ENCODE results near the gene SERPINB1.

SERPINB1 gene

GRCh38 chr6:2819978-2820377, 21.7 kb downstream of the SERPINB1 start:
- Histone ChIP-seq H3K9me3 (ENCODE audit: control insufficient read depth, low read length) (no peaks in the 10 kb centered on the region), H3K27me3 (ENCODE audit: control insufficient read depth, insufficient read depth, low read length) (no peaks in the 10 kb centered on the region), H3K4me1 (ENCODE audit: control insufficient read depth, insufficient read depth, low read length) (peaks cover 32% of the 10 kb centered on the region), H3K4me3 (ENCODE audit: low read length) (no peak overlapping the region), H3K36me3 (ENCODE audit: control insufficient read depth, insufficient read depth, low read length) (no peaks in the 10 kb centered on the region), H3K9ac (ENCODE audit: low read length) (no peak overlapping the region)

DNA sequence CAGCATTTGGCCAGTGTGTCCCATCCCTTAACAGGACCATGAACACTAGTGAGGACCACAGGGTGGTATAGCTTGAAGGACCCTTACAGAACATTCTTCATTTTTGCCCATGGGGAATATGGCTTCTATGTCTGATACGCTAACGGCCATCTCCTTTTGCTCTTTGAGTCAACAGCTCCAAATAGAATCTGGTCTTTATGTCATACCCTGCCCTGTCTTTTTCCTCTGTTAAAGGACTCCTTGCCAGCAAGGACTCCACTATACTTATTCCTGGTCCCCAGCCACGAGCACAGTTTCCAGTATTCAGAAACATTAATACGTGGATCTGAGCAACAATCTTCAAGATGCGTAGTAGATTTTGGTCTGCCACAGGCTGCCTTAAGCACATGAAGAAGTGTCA, 22.5 kb downstream of the SERPINB1 start:
- Histone ChIP-seq H3K4me1 (ENCODE audit: control insufficient read depth, insufficient read depth, low read length) (peaks cover 28% of the 10 kb centered on the region), H3K9me3 (ENCODE audit: control insufficient read depth, low read length) (no peaks in the 10 kb centered on the region), H3K9ac (ENCODE audit: low read length) (no peak overlapping the region), H3K4me3 (ENCODE audit: low read length) (no peak overlapping the region), H3K27me3 (ENCODE audit: control insufficient read depth, insufficient read depth, low read length) (no peaks in the 10 kb centered on the region), H3K36me3 (ENCODE audit: control insufficient read depth, insufficient read depth, low read length) (no peaks in the 10 kb centered on the region)

- H3K4me3 ChIP-seq (ENCODE audit: low read length): no peak overlapping the region
Measured at GRCh38 chr6:2818593-2818992, 23.1 kb downstream of the SERPINB1 start.

GRCh38 chr6:2817903-2818443, 23.7 kb downstream of the SERPINB1 start:
- no peaks in the 10 kb centered on the region for H3K27me3 ChIP-seq (ENCODE audit: control insufficient read depth, insufficient read depth, low read length)
- H3K4me3 ChIP-seq (ENCODE audit: low read length): no peak overlapping the region
- H3K9me3 ChIP-seq (ENCODE audit: control insufficient read depth, low read length): no peaks in the 10 kb centered on the region
- H3K36me3 ChIP-seq (ENCODE audit: control insufficient read depth, insufficient read depth, low read length): no peaks in the 10 kb centered on the region
- H3K4me1 ChIP-seq (ENCODE audit: control insufficient read depth, insufficient read depth, low read length): peaks cover 17% of the 10 kb centered on the region
- H3K9ac ChIP-seq (ENCODE audit: low read length): peak overlapping the region; percentile 8

More at GRCh38 chr6:2818593-2818992, 23.1 kb downstream of the SERPINB1 start:
- Histone ChIP-seq H3K9me3 (ENCODE audit: control insufficient read depth, low read length) (no peaks in the 10 kb centered on the region), H3K4me1 (ENCODE audit: control insufficient read depth, insufficient read depth, low read length) (peaks cover 23% of the 10 kb centered on the region), H3K36me3 (ENCODE audit: control insufficient read depth, insufficient read depth, low read length) (no peaks in the 10 kb centered on the region), H3K27me3 (ENCODE audit: control insufficient read depth, insufficient read depth, low read length) (no peaks in the 10 kb centered on the region), H3K9ac (ENCODE audit: low read length) (peak overlapping the region; percentile 8)

DNA sequence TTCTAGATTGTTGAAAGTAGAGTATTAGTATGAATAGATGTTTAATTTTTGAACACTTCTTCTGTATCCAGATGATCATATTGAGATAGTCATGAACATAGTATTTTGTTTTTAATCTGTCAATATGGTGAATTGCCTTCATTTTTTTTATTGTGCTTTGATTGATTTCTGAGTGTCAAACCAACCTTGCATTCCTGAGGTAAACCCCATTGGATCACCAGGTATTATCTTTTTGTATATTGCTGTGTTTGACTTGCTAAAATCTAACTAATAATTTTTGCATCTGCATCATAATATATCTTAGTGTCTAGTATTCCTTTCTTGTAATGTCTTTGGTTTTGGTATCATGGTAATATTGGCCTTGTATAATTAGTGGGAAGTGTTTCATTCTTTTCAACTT, 25.5 kb downstream of the SERPINB1 start:
- H3K9me3 ChIP-seq (ENCODE audit: control insufficient read depth, low read length): no peaks in the 10 kb centered on the region
- H3K4me1 ChIP-seq (ENCODE audit: control insufficient read depth, insufficient read depth, low read length): peaks cover 17% of the 10 kb centered on the region
- no peaks in the 10 kb centered on the region for H3K27me3 ChIP-seq (ENCODE audit: control insufficient read depth, insufficient read depth, low read length)
- no peaks in the 10 kb centered on the region for H3K36me3 ChIP-seq (ENCODE audit: control insufficient read depth, insufficient read depth, low read length)
- H3K9ac ChIP-seq (ENCODE audit: low read length): no peak overlapping the region
- no peak overlapping the region for H3K4me3 ChIP-seq (ENCODE audit: low read length)

DNA sequence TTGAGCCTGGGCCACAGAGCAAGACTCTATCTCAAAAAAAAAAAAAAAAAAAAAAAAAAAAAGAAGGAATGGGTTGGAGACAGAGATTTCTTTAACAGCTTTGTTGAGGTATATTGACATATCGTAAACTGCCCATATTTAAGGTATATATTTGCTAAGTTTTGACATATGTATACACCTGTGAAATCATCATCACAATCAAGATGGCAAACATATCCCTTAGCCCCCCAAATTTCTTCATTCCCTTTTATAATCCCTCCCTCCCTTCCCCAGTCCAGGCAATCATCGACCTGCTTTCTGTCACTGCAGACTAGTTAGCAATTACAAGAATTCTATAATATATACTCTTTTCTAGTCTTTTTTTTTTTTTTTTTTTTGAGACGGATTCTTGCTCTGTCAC, 29.0 kb downstream of the SERPINB1 start:
- no peak overlapping the region for H3K9ac ChIP-seq (ENCODE audit: low read length)
- H3K4me1 ChIP-seq (ENCODE audit: control insufficient read depth, insufficient read depth, low read length): peaks cover 24% of the 10 kb centered on the region
- H3K4me3 ChIP-seq (ENCODE audit: low read length): no peak overlapping the region
- H3K9me3 ChIP-seq (ENCODE audit: control insufficient read depth, low read length): no peaks in the 10 kb centered on the region
- no peaks in the 10 kb centered on the region for H3K27me3 ChIP-seq (ENCODE audit: control insufficient read depth, insufficient read depth, low read length)
- H3K36me3 ChIP-seq (ENCODE audit: control insufficient read depth, insufficient read depth, low read length): no peaks in the 10 kb centered on the region

- peaks cover 20% of the 10 kb centered on the region for H3K4me1 ChIP-seq (ENCODE audit: control insufficient read depth, insufficient read depth, low read length)
- H3K9ac ChIP-seq (ENCODE audit: low read length): peak overlapping the region; percentile 52
Measured at GRCh38 chr6:2810092-2810671, 31.5 kb downstream of the SERPINB1 start.

GRCh38 chr6:2809015-2809414, 32.6 kb downstream of the SERPINB1 start:
- peaks cover 20% of the 10 kb centered on the region for H3K4me1 ChIP-seq (ENCODE audit: control insufficient read depth, insufficient read depth, low read length)
- H3K9ac ChIP-seq (ENCODE audit: low read length): no peak overlapping the region
- H3K27me3 ChIP-seq (ENCODE audit: control insufficient read depth, insufficient read depth, low read length): no peaks in the 10 kb centered on the region
- no peaks in the 10 kb centered on the region for H3K36me3 ChIP-seq (ENCODE audit: control insufficient read depth, insufficient read depth, low read length)
- no peaks in the 10 kb centered on the region for H3K9me3 ChIP-seq (ENCODE audit: control insufficient read depth, low read length)
- H3K4me3 ChIP-seq (ENCODE audit: low read length): no peak overlapping the region

More at GRCh38 chr6:2810092-2810671, 31.5 kb downstream of the SERPINB1 start:
- Histone ChIP-seq H3K4me3 (ENCODE audit: low read length) (peak overlapping the region; percentile 10), H3K9me3 (ENCODE audit: control insufficient read depth, low read length) (no peaks in the 10 kb centered on the region), H3K36me3 (ENCODE audit: control insufficient read depth, insufficient read depth, low read length) (no peaks in the 10 kb centered on the region), H3K27me3 (ENCODE audit: control insufficient read depth, insufficient read depth, low read length) (no peaks in the 10 kb centered on the region)

DNA sequence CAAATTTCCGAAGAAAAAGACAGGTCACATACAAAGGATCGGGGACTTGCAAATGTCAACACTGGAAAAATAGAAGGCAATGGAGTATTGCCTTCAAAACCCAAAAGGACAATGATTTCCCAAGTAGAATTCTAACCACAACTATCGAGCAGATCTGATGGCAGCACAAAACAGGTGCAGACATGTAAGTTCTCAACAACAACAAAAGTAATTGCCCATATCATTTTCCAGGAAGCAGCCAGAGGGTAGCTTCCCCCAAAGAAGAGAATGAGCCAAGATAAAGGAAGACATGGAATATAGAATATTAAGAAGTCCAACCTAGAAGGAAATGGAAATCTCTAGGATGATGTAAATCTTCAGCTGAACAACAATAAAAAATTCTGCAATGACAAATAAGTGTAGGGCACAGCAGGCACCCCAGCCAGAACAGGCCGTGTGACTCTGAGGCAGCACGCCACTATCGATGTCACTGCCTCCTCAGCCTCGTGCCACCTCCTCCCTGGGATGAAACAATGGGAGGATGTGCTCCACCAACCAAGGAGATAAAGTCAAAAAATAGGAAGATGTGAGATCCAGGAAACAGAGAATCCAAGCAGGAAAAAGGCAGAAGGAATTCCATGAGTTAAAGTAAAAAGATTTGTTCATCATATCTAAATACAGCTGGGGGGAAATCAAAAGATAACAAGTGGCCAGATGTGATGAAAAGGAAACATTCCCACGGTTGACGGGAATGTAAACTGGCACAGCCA, 34.1 kb downstream of the SERPINB1 start:
- H3K36me3 ChIP-seq (ENCODE audit: control insufficient read depth, insufficient read depth, low read length): no peaks in the 10 kb centered on the region
- H3K4me1 ChIP-seq (ENCODE audit: control insufficient read depth, insufficient read depth, low read length): peaks cover 20% of the 10 kb centered on the region
- no peaks in the 10 kb centered on the region for H3K27me3 ChIP-seq (ENCODE audit: control insufficient read depth, insufficient read depth, low read length)
- H3K9me3 ChIP-seq (ENCODE audit: control insufficient read depth, low read length): no peaks in the 10 kb centered on the region
- H3K4me3 ChIP-seq (ENCODE audit: low read length): no peak overlapping the region
- no peak overlapping the region for H3K9ac ChIP-seq (ENCODE audit: low read length)

- Histone ChIP-seq H3K4me1 (ENCODE audit: control insufficient read depth, insufficient read depth, low read length) (peaks cover 20% of the 10 kb centered on the region), H3K9me3 (ENCODE audit: control insufficient read depth, low read length) (no peaks in the 10 kb centered on the region), H3K27me3 (ENCODE audit: control insufficient read depth, insufficient read depth, low read length) (no peaks in the 10 kb centered on the region), H3K4me3 (ENCODE audit: low read length) (no peak overlapping the region), H3K9ac (ENCODE audit: low read length) (no peak overlapping the region), H3K36me3 (ENCODE audit: control insufficient read depth, insufficient read depth, low read length) (no peaks in the 10 kb centered on the region)
Measured at GRCh38 chr6:2806644-2807043, 35.0 kb downstream of the SERPINB1 start.

DNA sequence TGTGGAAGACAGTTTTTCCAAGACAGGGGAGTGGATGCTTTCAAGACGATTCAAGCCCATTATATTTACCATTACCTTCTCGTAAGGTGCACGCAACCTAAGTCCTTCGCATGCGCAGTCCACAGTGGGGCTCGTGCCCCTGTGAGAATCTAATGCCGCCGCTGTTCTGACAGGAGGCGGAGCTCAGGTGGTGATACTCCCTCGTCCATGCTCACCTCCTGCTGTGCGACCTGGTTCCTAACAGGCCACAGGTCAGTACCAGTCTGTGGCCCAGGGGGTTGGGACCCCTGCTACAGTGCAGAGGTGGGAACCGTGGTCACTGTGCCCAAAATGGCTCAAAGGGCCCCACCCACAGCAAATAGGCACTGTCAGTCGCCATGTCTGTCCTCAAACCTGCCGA, 36.6 kb downstream of the SERPINB1 start:
- H3K9me3 ChIP-seq (ENCODE audit: control insufficient read depth, low read length): no peaks in the 10 kb centered on the region
- H3K4me1 ChIP-seq (ENCODE audit: control insufficient read depth, insufficient read depth, low read length): peaks cover 14% of the 10 kb centered on the region
- no peaks in the 10 kb centered on the region for H3K27me3 ChIP-seq (ENCODE audit: control insufficient read depth, insufficient read depth, low read length)
- H3K9ac ChIP-seq (ENCODE audit: low read length): no peak overlapping the region
- H3K4me3 ChIP-seq (ENCODE audit: low read length): no peak overlapping the region
- H3K36me3 ChIP-seq (ENCODE audit: control insufficient read depth, insufficient read depth, low read length): no peaks in the 10 kb centered on the region

DNA sequence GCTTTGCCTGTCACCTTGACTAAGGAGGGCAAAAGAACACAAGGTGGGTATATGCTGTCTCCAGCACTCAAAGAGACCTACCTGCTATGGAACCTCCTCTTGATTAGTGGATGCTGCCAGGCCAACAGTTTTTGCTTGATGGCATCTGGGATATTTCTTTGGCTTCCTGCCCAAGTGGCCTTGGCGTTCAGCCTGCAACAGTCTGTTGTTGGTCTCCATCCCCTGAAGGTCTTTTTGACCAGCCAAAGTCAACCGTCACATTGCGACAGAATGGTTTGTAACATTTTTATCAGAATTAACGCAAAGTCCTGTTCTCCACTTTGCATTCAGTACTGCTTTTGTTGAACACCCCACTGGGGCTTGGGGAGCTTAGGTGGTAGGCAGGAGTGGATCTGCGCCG, 37.1 kb downstream of the SERPINB1 start:
- no peak overlapping the region for H3K9ac ChIP-seq (ENCODE audit: low read length)
- H3K27me3 ChIP-seq (ENCODE audit: control insufficient read depth, insufficient read depth, low read length): no peaks in the 10 kb centered on the region
- no peaks in the 10 kb centered on the region for H3K9me3 ChIP-seq (ENCODE audit: control insufficient read depth, low read length)
- no peaks in the 10 kb centered on the region for H3K36me3 ChIP-seq (ENCODE audit: control insufficient read depth, insufficient read depth, low read length)
- no peak overlapping the region for H3K4me3 ChIP-seq (ENCODE audit: low read length)
- H3K4me1 ChIP-seq (ENCODE audit: control insufficient read depth, insufficient read depth, low read length): peaks cover 9% of the 10 kb centered on the region
